Measurements from ENCODE around the gene SPRY4. TPM values are rescaled to one million over a fixed set of nuclear protein-coding genes. Genes with fewer than 3 reads are reported as not detected.
A peak's percentile ranks its signal among the peaks of the same experiment; 100 is the strongest.

The SPRY4 gene
- total RNA-seq, 2 donors from 2014 or later, result 70.2 to 164 TPM

GRCh38 chr5:142307146-142307890 lies 17.5 kb downstream of the SPRY4 start:
- H3K4me3 Mint-ChIP-seq, result no peak overlapping the region
- no peaks in the 10 kb centered on the region for H3K27me3 Mint-ChIP-seq (ENCODE audit: insufficient read depth)
- Histone ChIP-seq H3K9me3 (ENCODE audit: control insufficient read depth, low read length) (no peaks in the 10 kb centered on the region), H3K4me1 (ENCODE audit: control insufficient read depth, insufficient read depth, low read length) (no peaks in the 10 kb centered on the region), H3K4me3 (ENCODE audit: low read length) (no peak overlapping the region), H3K27ac (ENCODE audit: low read depth, low read length) (no peak overlapping the region), H3K36me3 (ENCODE audit: control insufficient read depth, insufficient read depth, low read length) (peaks cover 34% of the 10 kb centered on the region), H3K27me3 (ENCODE audit: control insufficient read depth, insufficient read depth, low read length, poor library complexity, severe bottlenecking) (no peaks in the 10 kb centered on the region), H3K9ac (ENCODE audit: extremely low read depth, low read length, poor library complexity, severe bottlenecking) (no peak overlapping the region)
- H3K36me3 Mint-ChIP-seq (ENCODE audit: low read depth), result peaks cover 58% of the 10 kb centered on the region
- WGBS, 2 experiments (ENCODE audit: insufficient coverage in 1 of 2, insufficient read length in 1 of 2), result 85 to 100% methylated on average over 1 to 7 of the region's 7 CpGs
- peaks cover 62% of the 10 kb centered on the region for H3K4me1 Mint-ChIP-seq
- TF ChIP-seq, protein P1, sequence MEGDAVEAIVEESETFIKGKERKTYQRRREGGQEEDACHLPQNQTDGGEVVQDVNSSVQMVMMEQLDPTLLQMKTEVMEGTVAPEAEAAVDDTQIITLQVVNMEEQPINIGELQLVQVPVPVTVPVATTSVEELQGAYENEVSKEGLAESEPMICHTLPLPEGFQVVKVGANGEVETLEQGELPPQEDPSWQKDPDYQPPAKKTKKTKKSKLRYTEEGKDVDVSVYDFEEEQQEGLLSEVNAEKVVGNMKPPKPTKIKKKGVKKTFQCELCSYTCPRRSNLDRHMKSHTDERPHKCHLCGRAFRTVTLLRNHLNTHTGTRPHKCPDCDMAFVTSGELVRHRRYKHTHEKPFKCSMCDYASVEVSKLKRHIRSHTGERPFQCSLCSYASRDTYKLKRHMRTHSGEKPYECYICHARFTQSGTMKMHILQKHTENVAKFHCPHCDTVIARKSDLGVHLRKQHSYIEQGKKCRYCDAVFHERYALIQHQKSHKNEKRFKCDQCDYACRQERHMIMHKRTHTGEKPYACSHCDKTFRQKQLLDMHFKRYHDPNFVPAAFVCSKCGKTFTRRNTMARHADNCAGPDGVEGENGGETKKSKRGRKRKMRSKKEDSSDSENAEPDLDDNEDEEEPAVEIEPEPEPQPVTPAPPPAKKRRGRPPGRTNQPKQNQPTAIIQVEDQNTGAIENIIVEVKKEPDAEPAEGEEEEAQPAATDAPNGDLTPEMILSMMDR (conservative IDR thresholded peaks at IDR 0.05), result no peak
- H3K9me3 Mint-ChIP-seq, result no peaks in the 10 kb centered on the region
- peak overlapping the region; percentile 49 for H3K27ac Mint-ChIP-seq
- DNase-seq, result no peak

DNA sequence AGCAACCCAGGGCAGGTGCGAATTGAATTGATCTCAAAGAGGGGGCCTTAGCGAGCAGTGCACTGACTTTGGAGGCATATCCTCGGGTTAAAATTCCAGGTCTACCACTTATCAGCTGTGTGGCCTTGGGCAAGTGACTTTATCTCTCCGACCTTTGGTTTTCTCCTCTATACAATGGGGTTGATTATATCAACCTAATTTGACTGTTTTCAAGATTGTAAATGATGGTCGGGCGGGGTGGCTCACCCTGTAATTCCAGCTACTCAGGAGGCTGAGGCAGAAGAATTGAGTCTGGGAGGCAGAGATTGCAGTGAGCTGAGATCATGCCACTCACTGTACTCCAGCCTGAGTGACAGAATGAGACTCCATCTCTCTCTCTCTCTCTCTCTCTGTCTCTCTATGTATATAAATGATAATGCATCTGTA lies 18.7 kb downstream of the SPRY4 start:
- WGBS, 2 experiments (ENCODE audit: insufficient coverage in 1 of 2, insufficient read length in 1 of 2), result 80 to 100% methylated on average over 4 to 6 of the region's 6 CpGs
- H3K27ac ChIP-seq (ENCODE audit: low read depth, low read length), result no peak overlapping the region
- no peaks in the 10 kb centered on the region for H3K9me3 ChIP-seq (ENCODE audit: control insufficient read depth, low read length)
- no peak overlapping the region for H3K4me3 Mint-ChIP-seq
- H3K9me3 Mint-ChIP-seq, result no peaks in the 10 kb centered on the region
- no peak overlapping the region for H3K4me3 ChIP-seq (ENCODE audit: low read length)
- no peak overlapping the region for H3K27ac Mint-ChIP-seq
- H3K27me3 ChIP-seq (ENCODE audit: control insufficient read depth, insufficient read depth, low read length, poor library complexity, severe bottlenecking), result no peaks in the 10 kb centered on the region
- TF ChIP-seq, protein P1 (conservative IDR thresholded peaks at IDR 0.05), result no peak
- no peaks in the 10 kb centered on the region for H3K27me3 Mint-ChIP-seq (ENCODE audit: insufficient read depth)
- no peak overlapping the region for H3K9ac ChIP-seq (ENCODE audit: extremely low read depth, low read length, poor library complexity, severe bottlenecking)
- H3K36me3 ChIP-seq (ENCODE audit: control insufficient read depth, insufficient read depth, low read length), result peaks cover 22% of the 10 kb centered on the region
- no peak for DNase-seq
- peaks cover 66% of the 10 kb centered on the region for H3K4me1 Mint-ChIP-seq
- peaks cover 5% of the 10 kb centered on the region for H3K4me1 ChIP-seq (ENCODE audit: control insufficient read depth, insufficient read depth, low read length)
- H3K36me3 Mint-ChIP-seq (ENCODE audit: low read depth), result peaks cover 50% of the 10 kb centered on the region

GRCh38 chr5:142305211-142305610 lies 19.6 kb downstream of the SPRY4 start:
- Mint-ChIP-seq H3K27me3 (ENCODE audit: insufficient read depth) (no peaks in the 10 kb centered on the region), H3K9me3 (no peaks in the 10 kb centered on the region), H3K27ac (peak overlapping the region; percentile 38), H3K4me1 (peaks cover 61% of the 10 kb centered on the region), H3K4me3 (no peak overlapping the region), H3K36me3 (ENCODE audit: low read depth) (peaks cover 45% of the 10 kb centered on the region)
- WGBS, 2 experiments (ENCODE audit: insufficient coverage in 1 of 2, insufficient read length in 1 of 2), result 92% methylated on average over 3 of the region's 3 CpGs
- no peaks in the 10 kb centered on the region for H3K9me3 ChIP-seq (ENCODE audit: control insufficient read depth, low read length)
- TF ChIP-seq, protein P1 (conservative IDR thresholded peaks at IDR 0.05), result no peak
- no peaks in the 10 kb centered on the region for H3K27me3 ChIP-seq (ENCODE audit: control insufficient read depth, insufficient read depth, low read length, poor library complexity, severe bottlenecking)
- no peak for DNase-seq
- H3K4me3 ChIP-seq (ENCODE audit: low read length), result no peak overlapping the region
- no peak overlapping the region for H3K9ac ChIP-seq (ENCODE audit: extremely low read depth, low read length, poor library complexity, severe bottlenecking)
- peaks cover 15% of the 10 kb centered on the region for H3K36me3 ChIP-seq (ENCODE audit: control insufficient read depth, insufficient read depth, low read length)
- no peak overlapping the region for H3K27ac ChIP-seq (ENCODE audit: low read depth, low read length)
- H3K4me1 ChIP-seq (ENCODE audit: control insufficient read depth, insufficient read depth, low read length), result peaks cover 6% of the 10 kb centered on the region
